Type B pancreatic cell (in vitro differentiated cells): ENCODE measurements around the gene RERE. TPM values are rescaled to one million over a fixed set of nuclear protein-coding genes. Genes with fewer than 3 reads are reported as not detected.

Experiments used
- DNase-seq: peaks from one replicate; pipeline ENCODE4 v3.0.0; 2021; ENCODE audit warnings: mixed read lengths; ENCODE audit not compliant: unreplicated experiment; ENCODE audit errors: extremely low spot score
- H3K27ac Mint-ChIP-seq: 2 replicates; pipeline ENCODE4 v1.8.0; 2021; ENCODE audit warnings: mild to moderate bottlenecking, mixed read lengths
- H3K27me3 Mint-ChIP-seq: 2 replicates; pipeline ENCODE4 v1.8.0; 2021; ENCODE audit warnings: mixed read lengths
- H3K36me3 Mint-ChIP-seq: 2 replicates; pipeline ENCODE4 v1.8.0; 2021; ENCODE audit warnings: mixed read lengths
- H3K4me1 Mint-ChIP-seq: one replicate; pipeline ENCODE4 v1.8.0; 2021; ENCODE audit warnings: mixed read lengths; ENCODE audit not compliant: unreplicated experiment
- H3K4me3 Mint-ChIP-seq: 2 replicates; pipeline ENCODE4 v1.8.0; 2021; ENCODE audit warnings: mild to moderate bottlenecking, mixed read lengths
- H3K9me3 Mint-ChIP-seq: 2 replicates; pipeline ENCODE4 v1.8.0; 2021; ENCODE audit warnings: mixed read lengths
- total RNA-seq: library from RNA; stranded (reverse); gene quantifications from 2 replicates; pipeline ENCODE4 v1.2.1, GENCODE V29; 2021; ENCODE audit warnings: low replicate concordance
- TF ChIP-seq, protein P1 (sequence below): fragments of 200-600 bp; sonication (generic); conservative IDR thresholded peaks from 2 replicates; pipeline ENCODE4 v1.5.0; 2021; ENCODE audit warnings: antibody characterized with exemption, mild to moderate bottlenecking

The RERE gene
- total RNA-seq, 1 donor from 2014 or later: 141 TPM

DNA sequence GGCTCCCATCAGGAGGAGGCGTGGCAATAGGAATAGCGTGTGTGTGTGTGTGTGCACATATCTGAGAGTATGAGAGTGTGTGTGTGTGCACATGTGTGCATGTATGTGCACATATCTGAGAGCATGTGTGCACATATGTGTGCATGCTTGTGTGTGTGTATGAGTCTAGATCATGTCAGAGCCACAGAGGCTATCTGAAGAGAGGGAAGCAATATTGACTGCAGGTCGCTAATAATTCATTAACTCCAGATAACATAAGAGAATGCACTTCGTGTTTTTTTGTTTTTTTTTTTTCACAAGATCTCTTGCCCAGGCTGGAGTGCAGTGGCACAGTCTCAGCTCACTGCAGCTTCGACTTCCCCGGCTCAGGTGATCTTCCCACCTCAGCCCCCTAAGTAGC is 504.2 kb downstream of the RERE start:
- Mint-ChIP-seq H3K9me3 (no peaks in the 10 kb centered on the region), H3K36me3 (no peaks in the 10 kb centered on the region), H3K4me1 (peaks cover 28% of the 10 kb centered on the region), H3K4me3 (no peak overlapping the region), H3K27me3 (peaks cover 6% of the 10 kb centered on the region), H3K27ac (no peak overlapping the region)
- TF ChIP-seq, protein P1, sequence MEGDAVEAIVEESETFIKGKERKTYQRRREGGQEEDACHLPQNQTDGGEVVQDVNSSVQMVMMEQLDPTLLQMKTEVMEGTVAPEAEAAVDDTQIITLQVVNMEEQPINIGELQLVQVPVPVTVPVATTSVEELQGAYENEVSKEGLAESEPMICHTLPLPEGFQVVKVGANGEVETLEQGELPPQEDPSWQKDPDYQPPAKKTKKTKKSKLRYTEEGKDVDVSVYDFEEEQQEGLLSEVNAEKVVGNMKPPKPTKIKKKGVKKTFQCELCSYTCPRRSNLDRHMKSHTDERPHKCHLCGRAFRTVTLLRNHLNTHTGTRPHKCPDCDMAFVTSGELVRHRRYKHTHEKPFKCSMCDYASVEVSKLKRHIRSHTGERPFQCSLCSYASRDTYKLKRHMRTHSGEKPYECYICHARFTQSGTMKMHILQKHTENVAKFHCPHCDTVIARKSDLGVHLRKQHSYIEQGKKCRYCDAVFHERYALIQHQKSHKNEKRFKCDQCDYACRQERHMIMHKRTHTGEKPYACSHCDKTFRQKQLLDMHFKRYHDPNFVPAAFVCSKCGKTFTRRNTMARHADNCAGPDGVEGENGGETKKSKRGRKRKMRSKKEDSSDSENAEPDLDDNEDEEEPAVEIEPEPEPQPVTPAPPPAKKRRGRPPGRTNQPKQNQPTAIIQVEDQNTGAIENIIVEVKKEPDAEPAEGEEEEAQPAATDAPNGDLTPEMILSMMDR: no peak
- DNase-seq: no peak

DNA sequence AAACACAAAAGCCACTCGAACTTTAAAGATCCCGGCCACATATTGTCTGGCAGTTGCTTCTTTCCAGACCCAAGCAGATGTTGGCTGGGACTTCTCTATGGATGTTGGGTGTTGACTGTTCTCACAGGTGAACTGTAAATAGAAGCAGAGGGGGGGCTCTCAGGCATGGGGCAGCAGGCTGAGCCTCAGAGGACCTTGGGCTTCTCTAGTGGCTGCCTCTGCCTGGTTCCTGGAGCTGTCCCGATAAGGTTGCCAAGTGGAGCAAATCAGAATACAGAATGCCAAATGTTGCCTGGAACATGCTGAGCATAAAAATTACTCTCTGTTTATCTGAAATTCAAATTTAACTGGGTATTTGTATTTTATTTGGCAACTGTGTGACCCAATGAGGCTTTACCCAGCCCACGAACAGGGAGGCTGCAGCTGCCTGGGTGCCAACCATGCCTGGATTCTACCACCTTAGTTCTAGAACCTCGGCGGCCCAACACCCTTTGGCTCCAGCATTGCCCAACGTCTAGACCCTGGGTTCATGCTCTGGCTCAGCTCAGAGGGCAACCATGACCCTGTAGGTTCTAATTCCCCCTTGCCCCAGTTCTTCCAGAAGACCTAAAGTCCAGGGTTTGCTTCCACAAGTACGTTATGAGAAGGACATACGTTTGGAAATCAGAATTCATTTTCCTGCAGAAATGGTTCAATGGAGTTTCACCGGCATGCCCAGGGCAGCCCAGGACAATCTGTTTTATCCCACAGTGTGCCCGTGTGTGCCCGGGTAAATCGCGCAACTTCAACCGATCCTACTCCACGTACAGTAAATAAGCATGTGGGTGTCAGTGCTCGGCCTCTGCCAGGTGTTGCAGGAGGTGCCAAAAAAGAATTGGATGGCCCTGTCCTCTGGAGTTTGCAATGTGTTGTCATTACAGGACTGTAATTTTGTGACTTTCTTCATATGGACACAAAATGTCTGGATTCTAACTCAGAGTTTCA is 504.9 kb downstream of the RERE start:
- no peak overlapping the region for H3K4me3 Mint-ChIP-seq
- TF ChIP-seq, protein P1: no peak
- no peak overlapping the region for H3K27ac Mint-ChIP-seq

DNA sequence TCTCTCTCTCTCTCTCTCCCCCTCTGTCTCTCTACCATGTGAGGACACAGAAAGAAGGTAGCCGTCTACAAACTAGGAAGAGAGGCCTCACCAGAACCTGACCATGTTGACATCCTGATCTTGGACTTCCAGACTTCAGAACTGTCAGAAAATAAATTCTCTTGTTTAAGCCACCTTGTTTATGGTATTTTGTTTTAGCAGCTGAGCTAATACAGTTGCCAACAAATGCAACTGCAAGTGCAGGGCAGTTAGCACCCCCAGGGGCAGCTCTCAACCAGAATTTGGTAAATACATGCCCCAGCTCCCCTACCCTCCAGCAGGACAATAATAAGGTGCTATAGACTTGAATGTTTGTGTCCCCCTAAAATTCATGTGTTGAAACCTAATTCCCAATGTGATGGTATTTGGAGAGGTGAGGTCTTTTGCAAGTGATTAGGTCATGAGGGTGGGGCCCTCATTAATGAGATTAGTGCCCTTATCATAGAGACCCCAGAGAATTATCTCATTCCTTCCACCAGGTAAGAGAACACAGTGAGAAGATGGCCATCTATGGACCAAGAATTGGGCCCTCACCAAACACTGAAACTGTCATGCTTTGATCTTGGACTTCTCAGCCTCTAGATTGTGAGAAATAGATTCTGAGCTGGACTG is 506.2 kb downstream of the RERE start:
- Mint-ChIP-seq H3K36me3 (no peaks in the 10 kb centered on the region), H3K4me3 (no peak overlapping the region), H3K4me1 (peaks cover 20% of the 10 kb centered on the region), H3K27ac (no peak overlapping the region), H3K9me3 (no peaks in the 10 kb centered on the region), H3K27me3 (peaks cover 3% of the 10 kb centered on the region)
- TF ChIP-seq, protein P1: no peak
- no peak for DNase-seq

More for the DNA sequence above, 504.9 kb downstream of the RERE start:
- DNase-seq: no peak
- Mint-ChIP-seq H3K4me1 (peaks cover 26% of the 10 kb centered on the region), H3K27me3 (peaks cover 5% of the 10 kb centered on the region), H3K36me3 (no peaks in the 10 kb centered on the region), H3K9me3 (no peaks in the 10 kb centered on the region)

DNA sequence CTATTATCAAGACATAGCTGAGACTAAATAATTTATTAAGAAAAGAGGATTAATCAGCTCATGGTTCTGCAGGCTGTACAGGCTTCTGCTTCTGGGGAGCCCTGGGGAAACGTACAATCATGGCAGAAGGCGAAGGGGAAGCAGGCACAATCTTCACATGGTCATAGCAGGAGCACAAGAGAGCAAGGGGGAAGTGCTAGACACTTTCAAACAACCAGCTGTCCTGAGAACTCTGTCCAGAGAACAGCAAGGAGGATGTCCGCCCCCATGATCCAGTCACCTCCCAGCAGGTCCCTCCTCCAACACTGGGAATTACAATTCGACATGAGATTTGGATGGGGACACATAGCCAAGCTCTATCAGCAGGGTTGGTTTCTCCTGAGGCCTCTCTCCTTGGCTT is 509.8 kb downstream of the RERE start:
- no peaks in the 10 kb centered on the region for H3K27me3 Mint-ChIP-seq
- no peak for DNase-seq
- no peaks in the 10 kb centered on the region for H3K9me3 Mint-ChIP-seq
- H3K36me3 Mint-ChIP-seq: no peaks in the 10 kb centered on the region
- peaks cover 7% of the 10 kb centered on the region for H3K4me1 Mint-ChIP-seq
- TF ChIP-seq, protein P1: no peak
- no peak overlapping the region for H3K27ac Mint-ChIP-seq
- no peak overlapping the region for H3K4me3 Mint-ChIP-seq

DNA sequence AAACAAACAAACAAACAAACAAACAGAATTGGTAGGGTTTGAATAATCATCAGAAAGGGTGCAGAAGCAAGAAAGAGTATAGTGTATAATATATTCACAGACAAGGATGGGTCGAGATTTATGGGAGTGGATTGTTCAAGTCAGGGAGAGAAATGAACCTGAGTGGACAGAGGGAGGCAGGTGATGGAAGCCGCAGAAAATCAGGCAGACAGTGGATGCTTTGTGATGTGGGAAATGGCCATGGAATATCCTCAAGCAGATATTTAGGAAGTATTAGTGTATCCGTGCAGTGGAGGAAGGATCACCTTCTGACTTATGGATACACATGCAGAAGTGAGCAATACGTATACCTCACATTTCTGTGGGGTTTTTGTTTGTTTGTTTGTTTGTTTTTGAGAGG is 513.6 kb downstream of the RERE start:
- Mint-ChIP-seq H3K27ac (no peak overlapping the region), H3K27me3 (no peaks in the 10 kb centered on the region), H3K9me3 (no peaks in the 10 kb centered on the region), H3K4me1 (peaks cover 21% of the 10 kb centered on the region), H3K36me3 (no peaks in the 10 kb centered on the region), H3K4me3 (no peak overlapping the region)
- TF ChIP-seq, protein P1: no peak
- no peak for DNase-seq
